NB4 (cell line): Measurements from ENCODE around the gene HRH1.

Source experiments
- DNase-seq: peaks from one replicate; pipeline ENCODE4 v3.0.0; 2010; ENCODE audit warnings: low read depth
- H3K4me3 ChIP-seq: one replicate; pipeline ENCODE4 v1.5.1; 2011; ENCODE audit warnings: mild to moderate bottlenecking, low read depth, low read length, moderate library complexity
- CTCF ChIP-seq: IDR thresholded peaks from one replicate; pipeline ENCODE4 v1.5.1; 2012; ENCODE audit warnings: low read depth, low read length
- MAX ChIP-seq: IDR thresholded peaks from 2 replicates; pipeline ENCODE4 v1.6.1; 2011; ENCODE audit warnings: low read depth, low read length
- MYC ChIP-seq: IDR thresholded peaks from 2 replicates; pipeline ENCODE4 v1.6.1; 2011; ENCODE audit warnings: low read depth, low read length
- POLR2A ChIP-seq: IDR thresholded peaks from 2 replicates; pipeline ENCODE4 v1.6.1; 2011; ENCODE audit warnings: mild to moderate bottlenecking; ENCODE audit not compliant: insufficient read length; ENCODE audit errors: extremely low read depth

The HRH1 gene

DNA sequence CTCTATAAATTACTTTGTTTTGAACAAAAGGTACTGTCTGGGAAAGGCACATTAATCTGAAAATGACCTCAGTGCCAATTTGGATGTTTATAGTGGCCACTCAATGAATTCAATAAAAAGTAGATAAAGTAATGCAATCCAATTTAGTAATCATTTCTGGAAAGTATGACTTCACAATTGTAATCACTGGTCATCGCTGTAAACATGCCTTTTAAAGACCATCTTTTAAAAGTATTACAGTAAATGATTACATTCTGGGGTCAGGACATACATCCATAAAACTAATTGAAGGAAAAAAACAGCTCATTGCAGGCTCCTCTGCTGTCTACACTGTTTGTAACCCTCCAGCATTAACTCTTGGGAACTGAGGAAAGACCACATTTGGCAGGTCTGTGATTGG is 43.2 kb downstream of the HRH1 start:
- no peak for DNase-seq
- H3K4me3 ChIP-seq = no peak overlapping the region
- TF ChIP-seq MYC (no peak), CTCF (no peak), POLR2A (no peak), MAX (no peak)

GRCh38 chr3:11198070-11198469 is 43.8 kb downstream of the HRH1 start:
- no peak for DNase-seq
- no peak overlapping the region for H3K4me3 ChIP-seq
- TF ChIP-seq MAX (no peak), MYC (no peak), CTCF (no peak), POLR2A (no peak)

DNA sequence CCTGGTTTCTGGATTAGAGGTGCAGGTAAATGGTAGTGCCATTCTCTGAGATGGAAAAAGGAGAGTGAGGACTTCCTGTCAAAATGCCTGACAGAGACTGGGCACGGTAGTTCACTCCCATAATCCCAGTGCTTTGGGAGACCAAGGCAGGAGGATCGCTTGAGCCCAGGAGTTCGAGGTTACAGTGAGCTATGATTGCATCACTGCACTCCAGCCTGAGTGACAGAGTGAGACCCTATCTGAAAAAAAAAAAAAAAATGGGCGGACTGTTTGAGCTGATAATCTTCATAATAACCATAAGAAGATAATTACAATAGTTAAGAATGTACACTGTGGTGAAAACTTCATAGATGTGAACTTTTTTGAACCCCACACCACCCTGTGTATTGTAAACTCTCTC is 44.2 kb downstream of the HRH1 start:
- no peak overlapping the region for H3K4me3 ChIP-seq
- no peak for TF ChIP-seq MYC
- no peak for TF ChIP-seq CTCF
- TF ChIP-seq POLR2A = no peak
- TF ChIP-seq MAX = no peak
- DNase-seq = no peak

DNA sequence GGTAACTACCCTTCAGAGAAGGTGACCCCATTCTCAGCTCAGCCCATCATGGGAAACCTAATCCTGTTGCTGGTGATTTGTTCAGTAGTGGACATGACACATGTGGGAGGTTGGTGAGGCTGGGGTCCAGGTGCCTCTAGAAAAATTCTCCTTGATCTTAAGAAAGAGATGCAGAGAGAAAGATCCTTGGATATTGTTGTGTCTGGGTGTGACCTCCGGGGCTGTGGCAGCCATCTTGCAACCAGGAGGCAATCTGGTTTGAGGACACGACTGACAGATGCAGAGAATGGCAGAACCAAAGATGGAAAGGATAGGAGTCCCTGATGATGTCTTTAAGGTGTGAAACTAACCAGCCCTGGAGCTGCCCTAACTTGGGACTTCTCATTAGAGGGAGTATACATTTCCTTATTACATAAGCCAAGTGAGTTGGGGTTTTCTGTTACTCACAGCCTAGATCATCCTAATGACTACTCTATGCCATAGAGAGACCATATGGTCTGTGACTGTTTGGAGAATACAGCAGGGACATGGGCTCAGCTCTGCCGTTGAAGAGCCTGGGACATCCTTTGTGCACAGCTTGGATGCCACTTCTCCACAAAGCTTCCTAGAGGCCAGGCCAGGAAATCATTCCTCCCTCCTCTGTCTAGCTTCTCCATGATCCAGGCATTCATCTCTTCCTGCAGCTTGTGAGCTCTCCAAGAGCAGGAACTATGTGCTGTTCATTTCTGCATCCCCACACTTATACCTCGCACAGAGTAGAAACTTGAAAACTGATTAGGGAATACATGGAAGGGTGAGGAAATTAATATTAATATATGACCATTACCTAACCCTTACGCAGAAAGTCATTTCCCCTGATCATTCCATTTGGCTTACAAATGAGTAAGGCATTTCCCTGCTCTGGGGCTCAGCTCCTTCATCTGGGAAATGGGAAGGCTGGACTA is 45.9 kb downstream of the HRH1 start:
- TF ChIP-seq MYC (no peak), MAX (no peak)
- no peak for DNase-seq
- H3K4me3 ChIP-seq = no peak overlapping the region

DNA sequence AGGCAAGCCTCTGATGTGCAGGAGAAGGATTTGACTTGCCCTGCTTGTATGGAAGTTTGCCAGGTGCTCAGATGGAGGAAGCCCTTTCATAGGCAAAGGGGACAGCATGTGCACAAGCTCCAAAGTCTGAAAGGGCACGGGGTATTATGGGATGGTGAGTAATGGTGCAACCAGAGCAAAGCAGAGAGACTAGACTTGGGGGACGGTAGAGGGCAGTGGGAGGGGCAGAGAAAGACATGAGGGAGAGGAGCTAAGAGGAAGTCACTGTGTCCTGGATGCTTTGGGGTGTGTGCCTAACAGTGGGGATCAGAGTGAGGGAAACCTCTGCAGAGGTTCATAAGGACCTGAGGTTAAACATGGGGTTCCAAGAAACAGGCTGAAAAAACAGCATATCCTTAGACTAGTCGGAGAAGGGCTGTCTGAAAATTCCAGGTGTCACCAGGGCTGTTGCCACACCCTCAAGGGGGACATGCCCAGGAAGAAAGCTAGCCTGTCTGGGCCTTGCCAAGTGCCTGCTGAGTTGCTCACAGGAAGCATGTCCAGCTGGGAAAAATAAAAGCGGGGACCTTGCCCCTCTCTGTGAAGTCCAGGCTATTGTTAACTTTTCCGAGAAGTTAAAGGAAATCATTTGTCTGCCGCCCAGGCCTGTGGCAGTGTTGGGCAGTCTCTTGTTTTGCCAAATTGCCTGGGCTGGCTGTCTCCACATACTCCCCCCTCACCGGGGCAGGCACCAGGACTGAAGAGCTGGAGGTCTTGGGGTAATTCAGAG is 47.1 kb downstream of the HRH1 start:
- no peak overlapping the region for H3K4me3 ChIP-seq
- peak; percentile 62 for DNase-seq
- no peak for TF ChIP-seq POLR2A
- TF ChIP-seq MAX = peak; percentile 19; the same call in 1 of the 2 replicates

- TF ChIP-seq MYC = no peak
- no peak for TF ChIP-seq CTCF
- no peak for TF ChIP-seq POLR2A
- TF ChIP-seq MAX = no peak
- H3K4me3 ChIP-seq = no peak overlapping the region
- no peak for DNase-seq
Observed at GRCh38 chr3:11203961-11204360, 49.7 kb downstream of the HRH1 start.
